GM18907 (cell line): ENCODE data around the gene TES.
A peak's percentile ranks its signal among the peaks of the same experiment; 100 is the strongest.
"Not testable (repeated sequence)": the region's sequence is repeated elsewhere in the genome, so short reads cannot be mapped to it uniquely, and the experiment has no call there.

Experiments used
- ATAC-seq: cut with Tn5 transposase; IDR thresholded peaks from one replicate; pipeline ENCODE4 v1.9.1; 2021; ENCODE audit warnings: mild to moderate bottlenecking, moderate library complexity; ENCODE audit not compliant: unreplicated experiment

TES gene, protein sequence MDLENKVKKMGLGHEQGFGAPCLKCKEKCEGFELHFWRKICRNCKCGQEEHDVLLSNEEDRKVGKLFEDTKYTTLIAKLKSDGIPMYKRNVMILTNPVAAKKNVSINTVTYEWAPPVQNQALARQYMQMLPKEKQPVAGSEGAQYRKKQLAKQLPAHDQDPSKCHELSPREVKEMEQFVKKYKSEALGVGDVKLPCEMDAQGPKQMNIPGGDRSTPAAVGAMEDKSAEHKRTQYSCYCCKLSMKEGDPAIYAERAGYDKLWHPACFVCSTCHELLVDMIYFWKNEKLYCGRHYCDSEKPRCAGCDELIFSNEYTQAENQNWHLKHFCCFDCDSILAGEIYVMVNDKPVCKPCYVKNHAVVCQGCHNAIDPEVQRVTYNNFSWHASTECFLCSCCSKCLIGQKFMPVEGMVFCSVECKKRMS

DNA sequence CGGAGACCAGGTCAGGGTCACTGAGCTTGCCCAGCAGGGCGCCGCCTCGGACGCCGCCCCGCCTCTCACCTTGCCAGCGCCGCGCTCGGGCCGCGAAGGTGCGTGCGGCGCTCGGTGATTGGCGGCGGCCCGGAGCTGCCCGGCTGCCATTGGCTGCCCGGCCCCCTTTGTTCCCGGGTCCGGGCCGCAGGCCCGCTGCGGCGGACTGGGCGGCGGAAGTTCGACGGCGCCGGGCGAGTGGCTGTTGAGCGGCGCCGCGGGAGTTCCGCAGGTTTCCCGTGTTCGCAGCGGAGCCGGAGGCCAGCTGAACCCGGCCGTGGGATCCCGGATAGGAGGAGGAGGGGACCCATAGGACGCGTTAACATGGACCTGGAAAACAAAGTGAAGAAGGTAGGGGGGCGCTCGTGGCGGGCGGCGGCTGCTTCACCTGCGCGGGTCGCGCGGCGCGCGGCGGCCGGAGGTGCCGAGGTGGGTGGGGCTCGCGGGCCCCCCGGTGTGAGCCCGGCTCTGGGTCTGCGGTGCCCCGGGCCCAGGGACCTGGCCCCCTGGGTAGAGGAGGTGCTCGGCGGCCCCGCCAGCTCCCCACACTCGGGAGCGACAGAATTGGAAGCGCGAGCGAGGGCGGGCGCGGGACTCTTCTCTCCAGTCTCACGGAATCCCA lies at the start of gene TES:
TES (plus strand) TSS at position 195 of the 661 bp plus-strand sequence; CDS start at position 364, 169 bp downstream.
- peak; percentile 91 for ATAC-seq

DNA sequence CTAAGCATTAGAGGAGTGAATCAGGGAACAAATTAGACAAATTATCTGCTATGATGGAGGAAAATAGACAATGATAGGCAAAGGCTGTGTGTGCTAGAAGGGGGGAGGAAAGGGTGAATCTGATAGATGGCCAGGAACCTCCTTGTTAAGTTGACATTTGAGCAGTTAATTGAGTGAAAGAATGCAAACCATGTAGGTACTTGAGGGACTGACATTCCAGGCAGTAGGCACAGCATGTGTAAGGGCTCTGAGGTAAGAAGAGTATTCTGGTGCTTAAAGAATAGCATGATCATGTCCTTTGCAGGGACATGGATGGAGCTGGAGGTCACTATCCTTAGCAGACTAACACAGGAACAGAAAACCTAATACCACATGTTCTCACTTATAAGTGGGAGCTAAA lies 48.6 kb upstream of the TES start:
- ATAC-seq = no peak

DNA sequence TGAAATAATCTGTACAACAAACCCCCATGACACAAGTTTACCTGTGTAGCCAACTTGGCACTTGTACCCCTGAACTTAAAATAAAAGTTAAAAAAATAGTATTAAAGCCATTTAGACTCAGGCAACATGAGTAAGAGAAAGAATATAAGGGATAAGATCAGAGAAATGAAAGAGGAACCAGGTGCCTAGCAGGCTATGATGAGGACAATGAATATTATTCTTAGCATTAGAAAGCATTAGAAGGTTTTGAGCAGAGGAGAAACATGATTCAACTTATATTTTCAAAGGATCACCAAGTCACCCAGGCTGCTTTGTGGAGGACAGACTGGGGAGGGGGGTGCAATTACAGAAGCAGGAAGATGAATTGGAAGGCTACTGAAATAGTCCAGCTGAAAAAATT lies 48.1 kb upstream of the TES start:
- peak; percentile 31 for ATAC-seq

DNA sequence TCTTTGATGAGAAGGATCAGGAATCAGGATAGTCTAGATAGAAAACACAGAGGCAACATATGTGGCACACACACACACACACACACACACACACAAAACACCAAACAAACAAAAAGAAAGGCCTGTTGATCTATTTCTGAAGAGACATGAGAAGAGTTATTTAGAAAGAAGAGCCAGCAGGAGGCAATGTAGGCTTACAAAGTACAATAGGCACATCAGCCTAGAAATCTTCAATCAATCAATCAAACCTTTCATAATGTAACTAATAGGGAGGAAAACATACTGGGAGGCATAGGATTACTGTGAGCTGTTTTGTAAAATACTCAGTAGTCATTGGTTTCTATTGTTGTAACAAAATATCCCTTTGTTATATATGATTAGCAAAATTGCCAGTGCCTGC lies 47.3 kb upstream of the TES start:
- ATAC-seq = no peak

DNA sequence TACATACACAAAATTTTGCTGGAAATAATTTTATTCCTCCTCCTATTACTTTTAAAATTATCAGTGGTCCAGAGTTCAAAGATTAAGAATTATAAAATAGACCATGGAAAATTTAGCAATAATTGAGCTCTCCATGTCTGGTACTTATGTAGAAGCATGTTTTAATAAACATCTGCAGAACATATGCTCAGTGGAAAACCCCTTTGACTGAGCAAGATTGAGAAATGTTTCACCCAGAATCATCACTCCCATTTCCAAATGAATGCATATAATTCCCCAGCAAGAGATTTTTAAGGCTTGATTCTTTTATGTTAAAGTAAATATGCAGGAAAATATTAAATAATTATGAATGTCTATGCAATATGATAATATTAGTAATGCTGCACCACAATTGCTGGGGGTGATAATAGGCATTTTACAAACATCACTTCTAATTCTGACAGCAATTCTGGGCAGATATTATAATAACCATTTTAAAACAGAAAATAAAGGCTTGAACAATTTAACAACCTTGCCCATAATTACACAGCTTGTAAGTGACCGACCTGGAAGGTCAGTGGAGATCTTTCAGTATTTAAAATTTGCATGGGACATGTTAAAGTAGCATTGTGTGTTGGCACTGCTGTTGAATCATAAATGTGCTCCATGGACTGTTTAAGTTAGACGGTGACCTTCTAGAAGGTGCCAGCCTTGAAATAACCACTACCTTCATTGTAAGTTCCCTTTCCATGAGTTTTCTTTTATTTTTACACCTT lies 45.6 kb upstream of the TES start:
- ATAC-seq = peak; percentile 34

DNA sequence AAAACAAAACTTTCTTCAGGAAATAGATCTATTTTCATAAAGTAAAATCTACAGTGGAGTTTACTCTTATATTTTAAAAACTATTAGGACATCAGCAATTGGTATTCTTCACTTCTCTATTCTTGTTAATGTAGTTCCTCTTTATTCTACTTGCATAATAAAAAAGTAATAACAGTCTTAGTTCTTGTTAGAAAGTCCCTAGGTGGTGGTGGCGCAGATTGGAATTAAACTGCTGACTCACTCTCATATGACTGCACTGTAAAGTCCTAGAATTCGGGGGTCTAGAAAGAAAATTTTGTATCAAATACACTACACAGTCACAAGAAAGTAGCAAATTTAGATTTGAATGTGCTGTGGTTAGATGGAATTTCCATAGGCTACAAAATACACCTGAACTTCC lies 44.6 kb upstream of the TES start:
- peak; percentile 83 for ATAC-seq

DNA sequence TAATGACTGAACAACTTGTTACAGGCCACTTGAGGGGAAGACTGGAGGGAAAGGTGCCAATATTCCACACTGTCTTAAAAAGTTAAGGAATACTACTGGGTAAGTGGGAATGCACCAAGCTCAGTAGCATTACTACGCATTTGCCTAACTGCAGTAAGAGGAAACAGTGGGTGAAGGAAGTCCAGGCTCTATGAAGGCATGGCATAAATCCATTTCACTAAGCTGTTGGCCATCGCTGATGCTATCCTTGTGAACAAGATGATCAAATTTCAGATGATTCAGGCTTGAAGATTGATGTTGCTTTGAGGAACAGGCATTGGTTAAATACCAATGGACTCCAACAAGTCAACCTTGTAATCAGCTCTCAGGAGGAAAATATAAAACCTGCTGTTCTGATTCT lies 44.2 kb upstream of the TES start:
- no peak for ATAC-seq

DNA sequence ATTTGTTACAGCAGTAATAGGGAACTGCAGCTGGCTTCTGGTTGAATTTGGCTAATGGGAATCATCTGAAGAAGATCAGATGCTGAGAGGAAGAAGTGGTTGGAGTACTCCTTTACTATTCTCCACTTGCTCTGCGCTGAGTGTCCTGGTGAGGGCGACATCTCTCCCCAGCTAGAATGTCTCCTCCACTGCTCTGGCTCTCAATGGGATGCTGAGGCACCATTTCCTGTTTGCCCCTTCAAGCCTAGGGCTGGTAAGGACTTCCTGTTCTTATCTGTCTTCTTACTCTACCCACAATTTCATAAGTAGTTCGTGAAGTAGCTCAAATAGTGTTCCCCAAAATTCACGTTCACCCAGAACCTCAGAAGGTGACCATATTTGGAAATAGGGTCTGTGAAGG lies 43.2 kb upstream of the TES start:
- ATAC-seq = no peak

DNA sequence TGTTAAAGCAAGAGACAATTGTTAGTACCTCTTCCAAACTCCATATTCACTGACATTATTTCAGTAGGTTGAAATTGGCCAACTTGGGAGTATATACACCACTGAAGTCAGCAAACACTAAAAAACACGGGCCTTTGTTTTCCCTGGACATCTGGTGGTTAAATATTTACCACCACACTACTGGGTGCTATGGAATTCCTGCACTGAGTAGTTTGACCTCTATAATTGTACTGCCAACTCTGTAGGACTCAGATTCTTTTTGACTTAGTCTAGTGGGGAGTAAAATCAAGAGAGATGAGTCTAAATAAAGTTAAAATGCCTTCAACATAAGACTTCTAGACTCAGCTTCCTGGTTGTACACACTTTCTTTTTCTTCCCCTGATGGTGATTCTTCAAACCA lies 41.3 kb upstream of the TES start:
- ATAC-seq = no peak

DNA sequence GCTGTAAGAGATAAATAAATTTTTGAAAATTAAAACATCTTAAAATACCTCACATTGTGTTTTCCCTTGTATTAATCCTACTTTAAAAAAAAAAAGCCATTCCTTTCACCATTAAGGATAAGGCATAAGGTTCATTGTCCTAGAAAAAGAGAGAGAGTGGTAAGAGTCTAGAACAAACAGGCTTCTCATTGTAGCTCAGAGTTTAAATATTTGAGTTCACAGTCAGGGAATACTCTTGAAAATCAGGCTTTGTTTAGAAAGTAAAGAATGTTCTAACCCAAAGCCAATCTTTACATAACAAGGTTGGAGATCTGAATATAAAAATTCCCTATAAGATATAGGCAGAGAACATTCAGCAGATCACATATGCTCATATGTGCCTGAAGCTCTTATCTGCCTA lies 40.2 kb upstream of the TES start:
- no peak for ATAC-seq

DNA sequence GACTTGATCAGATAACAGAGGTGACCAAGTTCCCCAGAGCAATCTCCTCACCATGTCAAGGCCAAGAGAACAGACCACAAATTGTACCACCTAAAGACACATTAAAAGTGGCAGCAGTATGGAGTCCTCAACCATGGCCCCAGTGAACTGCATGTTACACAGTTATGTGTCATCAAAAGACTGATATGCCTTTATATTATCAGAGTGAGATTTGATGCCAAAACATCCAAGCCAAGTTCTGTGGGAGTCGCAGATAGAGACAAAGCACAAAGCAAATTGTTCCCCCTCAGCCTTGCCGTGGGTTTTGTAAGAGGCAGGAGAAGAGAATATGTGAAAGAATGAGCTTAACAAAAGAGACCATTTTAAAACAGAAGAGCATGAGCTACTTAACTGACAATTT lies 39.2 kb upstream of the TES start:
- ATAC-seq = no peak

DNA sequence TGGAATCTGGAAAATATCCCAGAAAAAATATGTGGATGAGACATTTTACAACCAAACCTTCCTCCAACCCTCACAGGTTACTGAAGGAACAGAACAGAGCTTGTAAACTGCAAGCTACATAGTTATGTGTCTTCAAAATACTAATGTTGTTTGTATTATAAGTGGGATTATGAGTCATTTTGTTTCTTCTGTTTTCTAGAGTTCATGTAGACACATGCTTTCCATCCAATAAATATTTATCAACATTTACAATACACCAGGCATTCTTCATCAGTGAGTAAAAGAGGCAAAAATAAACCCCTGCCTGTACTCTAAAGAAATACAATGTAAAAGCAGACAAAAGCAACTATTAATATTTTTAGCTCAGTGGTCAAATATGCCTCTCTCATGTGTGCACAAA lies 38.0 kb upstream of the TES start:
- no peak for ATAC-seq

DNA sequence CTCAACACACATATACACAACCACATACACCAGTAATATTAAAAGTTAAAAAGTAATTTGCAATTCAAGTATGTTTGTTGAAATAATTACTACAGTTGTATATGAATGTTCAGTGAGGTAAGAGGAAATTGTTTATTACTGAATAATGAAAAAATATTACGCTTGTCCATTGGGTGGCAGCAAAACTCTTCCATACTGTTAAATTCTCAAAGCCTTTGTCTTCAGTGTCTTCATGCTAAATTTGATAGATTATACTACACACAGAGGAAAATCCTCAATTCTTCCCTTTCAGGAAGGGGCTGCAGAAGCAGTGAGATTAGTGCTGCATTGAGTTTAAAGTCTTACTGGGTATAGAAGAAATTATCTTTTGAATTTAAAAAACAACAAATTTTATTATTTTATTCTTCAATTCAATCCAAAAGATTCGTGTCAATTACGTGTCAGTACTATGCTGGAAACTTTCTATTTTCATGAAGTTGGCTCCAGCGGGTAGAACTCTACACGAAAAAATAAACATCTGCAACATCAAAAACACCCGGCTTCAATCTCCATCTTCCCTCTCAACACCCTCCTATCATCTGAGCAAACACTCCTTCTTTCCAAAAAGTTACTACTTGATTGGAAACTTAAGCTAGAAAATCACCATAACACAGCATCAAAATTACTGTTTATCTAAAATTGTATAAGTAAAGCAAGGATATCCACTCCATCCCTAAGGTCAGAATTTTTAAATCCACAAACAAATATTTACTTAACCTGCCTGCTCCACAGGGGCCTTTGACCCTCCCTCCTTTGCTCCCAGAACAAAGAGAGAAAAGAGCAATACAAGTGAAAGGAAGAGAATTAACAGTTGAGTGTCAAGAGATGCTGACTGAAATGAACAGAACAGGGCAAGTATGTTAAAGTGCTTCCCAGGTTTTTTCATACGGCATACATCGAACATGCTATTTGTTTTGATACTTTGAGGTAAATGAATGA lies 37.0 kb upstream of the TES start:
- ATAC-seq = no peak

DNA sequence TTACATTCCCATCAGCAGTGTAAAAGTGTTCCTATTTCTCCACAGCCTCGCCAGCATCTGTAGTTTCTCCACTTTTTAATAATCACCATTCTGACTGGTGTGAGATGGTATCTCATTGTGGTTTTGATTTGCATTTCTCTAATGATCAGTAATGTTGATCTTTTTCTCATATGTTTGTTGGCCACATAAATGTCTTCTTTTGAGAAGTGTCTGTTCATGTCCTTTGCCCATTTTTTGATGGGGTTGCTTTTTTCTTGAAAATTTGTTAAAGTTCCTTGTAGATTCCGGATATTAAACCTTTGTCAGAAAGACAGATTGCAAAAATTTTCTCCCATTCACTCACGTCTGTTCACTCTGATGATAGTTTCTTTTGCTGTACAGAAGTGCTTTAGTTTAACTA lies 35.2 kb upstream of the TES start:
- not testable (repeated sequence) for ATAC-seq

DNA sequence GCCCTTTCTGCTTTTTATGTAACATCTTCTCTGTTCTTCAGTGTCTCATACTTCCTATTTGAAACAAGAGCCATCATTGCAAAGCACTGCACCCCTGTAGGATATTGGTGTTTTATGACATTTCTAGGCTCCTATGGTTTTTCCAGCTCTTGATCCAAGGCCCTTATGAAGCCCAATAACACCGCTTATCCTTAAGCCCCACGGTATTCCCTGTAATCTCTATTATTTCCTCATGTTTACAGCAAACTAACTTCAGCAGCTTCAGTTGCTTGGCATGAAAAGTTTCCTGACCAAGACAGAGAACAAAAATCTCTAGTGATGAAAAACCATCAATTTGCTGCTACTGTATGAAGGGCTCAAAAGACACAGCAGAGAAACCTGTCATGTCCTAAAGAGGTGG lies 34.1 kb upstream of the TES start:
- ATAC-seq = no peak

DNA sequence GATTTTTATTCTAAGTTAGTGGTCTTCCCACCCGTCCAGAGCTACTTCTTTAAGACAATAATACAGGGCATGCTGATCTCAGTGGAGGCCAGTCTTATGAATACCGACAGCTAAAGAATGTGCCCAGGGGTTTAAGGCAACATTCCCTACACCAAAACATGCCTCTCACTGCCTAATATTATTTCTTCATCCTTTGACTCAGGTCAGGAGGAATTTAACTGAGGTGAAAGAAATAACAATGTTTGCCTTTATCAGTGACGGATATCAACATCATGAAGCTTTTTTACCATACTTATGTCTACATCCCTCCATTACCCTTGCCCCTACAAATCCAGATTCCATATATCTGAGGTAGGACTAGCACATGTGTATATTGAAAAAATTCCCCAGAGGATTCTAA lies 33.3 kb upstream of the TES start:
- no peak for ATAC-seq

DNA sequence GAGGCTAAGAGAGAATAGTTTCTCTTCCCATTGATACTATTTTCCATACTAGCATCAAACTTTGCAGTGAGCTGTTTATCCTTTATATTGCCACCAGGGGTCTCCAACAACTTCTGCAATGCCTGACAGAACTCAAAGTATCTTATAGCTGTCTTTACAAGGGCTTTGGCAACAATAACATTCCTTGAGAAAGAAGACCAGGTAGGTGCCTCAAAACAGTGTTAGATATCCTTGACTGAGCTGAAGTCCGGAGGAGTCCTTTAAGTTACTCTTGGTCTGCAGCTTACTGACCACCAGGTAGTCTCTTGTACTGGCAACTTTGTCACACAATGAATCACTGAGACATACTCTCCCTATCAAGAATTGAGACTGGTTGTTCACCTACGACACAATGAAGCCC lies 30.0 kb upstream of the TES start:
- ATAC-seq = peak; percentile 86

DNA sequence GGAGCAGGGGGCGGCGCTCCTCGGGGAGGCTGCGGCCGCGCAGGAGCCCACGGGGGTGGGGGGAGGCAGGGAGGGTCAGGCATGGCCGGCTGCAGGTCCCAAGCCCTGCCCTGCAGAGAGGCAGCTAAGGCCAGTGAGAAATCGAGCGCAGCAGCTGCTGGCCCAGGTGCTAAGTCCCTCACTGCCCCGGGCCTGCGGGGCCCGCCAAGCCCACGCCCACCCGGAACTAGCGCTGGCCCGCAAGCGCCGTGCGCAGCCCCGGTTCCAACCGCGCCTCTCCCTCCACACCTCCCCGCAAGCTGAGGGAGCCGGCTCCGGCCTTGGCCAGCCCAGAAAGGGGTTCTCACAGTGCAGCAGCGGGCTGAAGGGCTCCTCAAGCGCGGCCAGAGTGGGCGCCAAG lies 28.3 kb upstream of the TES start:
- ATAC-seq = no peak

DNA sequence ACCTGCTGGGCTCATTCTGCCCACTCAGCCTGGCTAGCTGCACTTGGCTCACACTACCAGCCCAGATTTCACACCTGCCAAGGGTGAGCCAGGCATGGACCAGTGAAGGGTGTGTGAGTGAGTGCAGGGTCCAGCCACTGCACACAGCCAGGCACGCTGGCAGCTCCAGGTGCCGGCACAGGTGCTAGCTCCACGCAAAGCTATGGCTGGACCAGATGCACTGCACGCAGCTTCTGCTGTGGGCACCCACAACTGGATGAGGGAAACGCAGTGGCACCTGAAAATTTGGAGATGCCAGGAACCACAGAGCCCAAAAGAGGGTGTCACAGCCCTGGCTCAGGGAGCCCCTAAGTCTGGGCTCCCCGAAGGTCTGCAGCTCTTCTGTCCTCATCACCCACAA lies 24.9 kb upstream of the TES start:
- no peak for ATAC-seq

DNA sequence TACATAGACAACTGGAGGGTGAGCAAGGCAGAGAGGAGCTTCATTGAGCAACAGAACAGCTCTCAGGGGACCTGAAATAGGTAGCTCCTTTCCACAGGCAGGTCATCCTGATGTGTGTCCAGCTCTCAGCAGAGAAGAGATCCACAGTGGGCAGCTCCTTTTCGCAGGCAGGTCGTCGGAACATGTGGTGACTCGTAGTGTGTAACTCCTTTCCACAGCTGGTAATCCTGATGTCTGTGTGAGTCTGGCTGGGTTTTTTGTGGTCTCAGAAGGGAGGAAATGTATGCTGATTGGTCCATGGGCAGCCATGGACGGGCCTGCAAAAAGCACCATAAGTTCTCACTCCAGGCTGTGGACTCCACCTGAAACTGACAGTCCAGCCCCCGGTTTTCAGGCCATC lies 24.4 kb upstream of the TES start:
- ATAC-seq = no peak

DNA sequence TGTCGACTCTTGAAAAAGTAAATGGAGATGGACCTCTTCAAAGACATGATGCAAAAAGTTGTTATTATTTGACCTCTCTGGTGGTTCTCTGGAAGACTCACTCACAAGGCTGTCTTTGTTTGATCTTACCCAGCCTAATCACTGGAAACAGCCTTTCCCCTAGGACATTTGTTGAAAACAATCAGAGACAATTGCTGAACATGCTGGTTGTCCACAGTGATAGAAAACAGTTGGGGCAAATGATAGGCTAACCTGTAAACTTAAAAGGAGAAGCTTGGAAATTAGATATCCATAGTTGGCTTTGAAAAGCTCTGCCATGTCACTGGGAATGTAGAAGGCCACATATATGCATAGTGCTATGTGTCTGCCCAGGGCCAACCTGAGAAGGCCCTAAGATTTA lies 22.9 kb upstream of the TES start:
- no peak for ATAC-seq
